SK-N-SH (cell line): ENCODE results near the gene TAF1A. TPM values are rescaled to one million over a fixed set of nuclear protein-coding genes. Genes with fewer than 3 reads are reported as not detected.
A peak's percentile ranks its signal among the peaks of the same experiment; 100 is the strongest.

ENCODE experiments used
- CTCF ChIA-PET: fragments of 300-600, 350-600 bp; formaldehyde crosslinking; extraction: SDS; loops from one replicate; lab custom pipeline; 2021; lab: Yijun Ruan, JAX
- POLR2A ChIA-PET: fragments of 350-600 bp; sonication (Branson Sonifier 250); formaldehyde crosslinking; extraction: SDS; loops from one replicate; lab custom pipeline; 2020; ENCODE audit warnings: antibody characterized with exemption, inconsistent platforms; lab: Yijun Ruan, JAX
- DNase-seq: peaks from one replicate; pipeline ENCODE4 v3.0.0; 2012
- H2AFZ ChIP-seq: fragments of 200-600 bp; sonication (generic); 2 replicates; pipeline ENCODE4 v1.8.1; 2016; ENCODE audit warnings: antibody characterized with exemption, mild to moderate bottlenecking, low read depth
- H3F3A ChIP-seq: fragments of 200-600 bp; sonication (generic); replicated peaks from 2 replicates; pipeline ENCODE3; 2016; ENCODE audit warnings: antibody characterized with exemption, mild to moderate bottlenecking; ENCODE audit not compliant: insufficient read depth
- H3K27ac ChIP-seq, 2 experiments: fragments of 200-500 bp in 1 of 2; fragments of 200-600 bp in 1 of 2; sonication (Bioruptor generic) in 1 of 2; sonication (generic), shearing (Covaris generic) in 1 of 2; 2 replicates each; pipeline versions ENCODE4 v1.5.1 to v1.6.1; 2014 to 2016; ENCODE audit warnings: low read depth in 2 of 2, inconsistent platforms in 1 of 2, low read length in 1 of 2, mild to moderate bottlenecking in 1 of 2, mixed read lengths in 1 of 2
- H3K27me3 ChIP-seq: fragments of 200-600 bp; sonication (generic), shearing (Covaris generic); 2 replicates; pipeline ENCODE4 v1.6.1; 2016; ENCODE audit warnings: mixed run types; ENCODE audit not compliant: insufficient read depth
- H3K36me3 ChIP-seq, 2 experiments: fragments of 200-500 bp in 1 of 2; fragments of 200-600 bp in 1 of 2; sonication (Bioruptor generic) in 1 of 2; sonication (generic) in 1 of 2; replicated peaks in 1 of 2; 2 replicates each; pipeline versions ENCODE3 to v1.5.1; 2014 to 2016; ENCODE audit warnings: low read length in 1 of 2, mild to moderate bottlenecking in 1 of 2; ENCODE audit not compliant: insufficient read depth in 2 of 2, control insufficient read depth in 1 of 2
- H3K4me1 ChIP-seq, 2 experiments: fragments of 200-500 bp in 1 of 2; fragments of 200-600 bp in 1 of 2; sonication (Bioruptor generic) in 1 of 2; sonication (generic), shearing (Covaris generic) in 1 of 2; 2 replicates each; pipeline versions ENCODE4 v1.5.1 to v1.6.1; 2014 to 2016; ENCODE audit warnings: low read depth in 1 of 2, low read length in 1 of 2, mixed run types in 1 of 2; ENCODE audit not compliant: insufficient read depth in 2 of 2, control insufficient read depth in 1 of 2
- H3K4me2 ChIP-seq: fragments of 200-600 bp; sonication (generic), shearing (Covaris generic); 2 replicates; pipeline ENCODE4 v1.6.1; 2017; ENCODE audit warnings: mixed run types
- H3K4me3 ChIP-seq, 2 experiments: fragments of 200-500 bp in 1 of 2; fragments of 200-600 bp in 1 of 2; sonication (Bioruptor generic) in 1 of 2; sonication (generic), shearing (Covaris generic) in 1 of 2; 2 replicates each; pipeline versions ENCODE4 v1.5.1 to v1.8.1; 2014 to 2016; ENCODE audit warnings: low read depth in 2 of 2, inconsistent platforms in 1 of 2, low read length in 1 of 2, mild to moderate bottlenecking in 1 of 2, mixed read lengths in 1 of 2, moderate library complexity in 1 of 2
- H3K79me2 ChIP-seq: fragments of 200-600 bp; sonication (generic); 2 replicates; pipeline ENCODE4 v1.8.1; 2017; ENCODE audit warnings: mild to moderate bottlenecking; ENCODE audit not compliant: insufficient read depth
- H3K9ac ChIP-seq: fragments of 200-600 bp; sonication (generic); 2 replicates; pipeline ENCODE4 v1.6.1; 2017; ENCODE audit warnings: mixed run types
- H3K9me2 ChIP-seq: fragments of 200-600 bp; sonication (generic); 2 replicates; pipeline ENCODE4 v1.6.1; 2017; ENCODE audit warnings: mixed run types
- H3K9me3 ChIP-seq: fragments of 200-600 bp; sonication (generic); 2 replicates; pipeline ENCODE4 v1.6.1; 2017; ENCODE audit warnings: mixed run types, mild to moderate bottlenecking, moderate library complexity
- H4K20me1 ChIP-seq: fragments of 200-600 bp; sonication (generic); 2 replicates; pipeline ENCODE4 v1.6.1; 2017; ENCODE audit warnings: mild to moderate bottlenecking, mixed run types; ENCODE audit not compliant: insufficient read depth
- EP300 ChIP-seq, 2 experiments: IDR thresholded peaks; 2 replicates each; pipeline versions ENCODE4 v1.4.0 to v1.6.1; 2012; ENCODE audit warnings: borderline replicate concordance in 1 of 2, low read depth in 1 of 2, low read length in 1 of 2
- FOXM1 ChIP-seq: IDR thresholded peaks from 2 replicates; pipeline ENCODE4 v1.4.0; 2012; ENCODE audit warnings: low read depth, mild to moderate bottlenecking
- GABPA ChIP-seq: IDR thresholded peaks from 2 replicates; pipeline ENCODE4 v1.4.0; 2012; ENCODE audit warnings: low read depth, mild to moderate bottlenecking
- GATA2 ChIP-seq: sonication (generic); formaldehyde crosslinking; IDR thresholded peaks from 2 replicates; pipeline ENCODE4 v1.5.0; 2020; ENCODE audit warnings: mild to moderate bottlenecking, missing genetic modification reagents
- MEF2A ChIP-seq: IDR thresholded peaks from 2 replicates; pipeline ENCODE4 v1.4.0; 2012; ENCODE audit warnings: low read depth, borderline replicate concordance
- NFIC ChIP-seq: IDR thresholded peaks from 2 replicates; pipeline ENCODE4 v1.4.0; 2012; ENCODE audit warnings: borderline replicate concordance
- REST ChIP-seq: IDR thresholded peaks from 2 replicates; pipeline ENCODE4 v1.6.1; 2012; ENCODE audit warnings: mild to moderate bottlenecking, low read depth, low read length, moderate library complexity
- RXRA ChIP-seq: IDR thresholded peaks from 2 replicates; pipeline ENCODE4 v1.4.0; 2012; ENCODE audit warnings: low read depth, mild to moderate bottlenecking, borderline replicate concordance
- SMC3 ChIP-seq: IDR thresholded peaks from 2 replicates; pipeline ENCODE4 v1.6.1; 2012; ENCODE audit warnings: low read depth, low read length, improper control_type of control experiment
- TAF1 ChIP-seq: IDR thresholded peaks from 2 replicates; pipeline ENCODE4 v1.6.1; 2012; ENCODE audit warnings: low read depth, mild to moderate bottlenecking, low read length, moderate library complexity, borderline replicate concordance
- TCF12 ChIP-seq: IDR thresholded peaks from 2 replicates; pipeline ENCODE4 v1.4.0; 2012
- YY1 ChIP-seq: IDR thresholded peaks from 2 replicates; pipeline ENCODE4 v1.4.0; 2012; ENCODE audit warnings: low read depth, mild to moderate bottlenecking
- ZBTB33 ChIP-seq: IDR thresholded peaks from 2 replicates; pipeline ENCODE4 v1.4.0; 2012; ENCODE audit warnings: low read depth, borderline replicate concordance
- WGBS: methylation state at CpG from one replicate; pipeline ENCODE4 v1.1.6; 2017; ENCODE audit warnings: low lambda C conversion rate; 5-methylcytosine and 5-hydroxymethylcytosine counted together
- polyA plus RNA-seq, 3 experiments: library from polyadenylated mRNA; depleted of rRNA; stranded (reverse); fragments of >200 nt; gene quantifications; 2 replicates each; pipeline ENCODE4 v1.2.3, GENCODE V29; 2012
- TF ChIP-seq, protein P1 (sequence below): fragments of 150-350 bp; IDR thresholded peaks from 2 replicates; pipeline ENCODE4 v1.6.1; 2017; ENCODE audit warnings: antibody characterized with exemption, low read length, low read depth, borderline replicate concordance
- TF ChIP-seq, protein P2 (sequence below): fragments of 200-600 bp; sonication (generic); IDR thresholded peaks from 2 replicates; pipeline ENCODE4 v1.6.1; 2017; ENCODE audit warnings: antibody characterized with exemption, mild to moderate bottlenecking, moderate library complexity
- TF ChIP-seq, protein P3 (sequence below): IDR thresholded peaks from 2 replicates; pipeline ENCODE4 v1.4.0; 2012; ENCODE audit warnings: low read depth

Gene TAF1A
- polyA plus RNA-seq, 1 of the 3 experiments (the other 2 are of a cell fraction) = 4.6 TPM

- H2AFZ ChIP-seq = peak overlapping the region; percentile 27
- H3K9me2 ChIP-seq = no peaks in the 10 kb centered on the region
- H3K4me3 ChIP-seq = no peak overlapping the region
- no peaks in the 10 kb centered on the region for H3F3A ChIP-seq
- H3K27ac ChIP-seq = peak overlapping the region in 1 of 2 experiments; percentile 36; a peak in 3 of 4 replicates
- no peaks in the 10 kb centered on the region for H3K36me3 ChIP-seq
- ChIA-PET CTCF (interaction anchor here (1.3 to 2.2 kb wide), 5 partner anchors 10 to 92 kb away, joined by 4 to 10 read pairs (median 6); no protein-coding TSS in a partner anchor), POLR2A (interaction anchor here (1.4 kb wide), 1 partner anchor 42 kb away, joined by 4 read pairs; the partner anchor contains the start of gene TAF1A)
- no peaks in the 10 kb centered on the region for H3K9me3 ChIP-seq
- H4K20me1 ChIP-seq = no peaks in the 10 kb centered on the region
- TF ChIP-seq, protein P1, sequence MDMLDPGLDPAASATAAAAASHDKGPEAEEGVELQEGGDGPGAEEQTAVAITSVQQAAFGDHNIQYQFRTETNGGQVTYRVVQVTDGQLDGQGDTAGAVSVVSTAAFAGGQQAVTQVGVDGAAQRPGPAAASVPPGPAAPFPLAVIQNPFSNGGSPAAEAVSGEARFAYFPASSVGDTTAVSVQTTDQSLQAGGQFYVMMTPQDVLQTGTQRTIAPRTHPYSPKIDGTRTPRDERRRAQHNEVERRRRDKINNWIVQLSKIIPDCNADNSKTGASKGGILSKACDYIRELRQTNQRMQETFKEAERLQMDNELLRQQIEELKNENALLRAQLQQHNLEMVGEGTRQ = no peak
- TF ChIP-seq, protein P2, sequence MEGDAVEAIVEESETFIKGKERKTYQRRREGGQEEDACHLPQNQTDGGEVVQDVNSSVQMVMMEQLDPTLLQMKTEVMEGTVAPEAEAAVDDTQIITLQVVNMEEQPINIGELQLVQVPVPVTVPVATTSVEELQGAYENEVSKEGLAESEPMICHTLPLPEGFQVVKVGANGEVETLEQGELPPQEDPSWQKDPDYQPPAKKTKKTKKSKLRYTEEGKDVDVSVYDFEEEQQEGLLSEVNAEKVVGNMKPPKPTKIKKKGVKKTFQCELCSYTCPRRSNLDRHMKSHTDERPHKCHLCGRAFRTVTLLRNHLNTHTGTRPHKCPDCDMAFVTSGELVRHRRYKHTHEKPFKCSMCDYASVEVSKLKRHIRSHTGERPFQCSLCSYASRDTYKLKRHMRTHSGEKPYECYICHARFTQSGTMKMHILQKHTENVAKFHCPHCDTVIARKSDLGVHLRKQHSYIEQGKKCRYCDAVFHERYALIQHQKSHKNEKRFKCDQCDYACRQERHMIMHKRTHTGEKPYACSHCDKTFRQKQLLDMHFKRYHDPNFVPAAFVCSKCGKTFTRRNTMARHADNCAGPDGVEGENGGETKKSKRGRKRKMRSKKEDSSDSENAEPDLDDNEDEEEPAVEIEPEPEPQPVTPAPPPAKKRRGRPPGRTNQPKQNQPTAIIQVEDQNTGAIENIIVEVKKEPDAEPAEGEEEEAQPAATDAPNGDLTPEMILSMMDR = no peak; the same call in 1 of the 2 replicates
- no peak for TF ChIP-seq GABPA
- no peak for TF ChIP-seq FOXM1
- TF ChIP-seq, protein P3, sequence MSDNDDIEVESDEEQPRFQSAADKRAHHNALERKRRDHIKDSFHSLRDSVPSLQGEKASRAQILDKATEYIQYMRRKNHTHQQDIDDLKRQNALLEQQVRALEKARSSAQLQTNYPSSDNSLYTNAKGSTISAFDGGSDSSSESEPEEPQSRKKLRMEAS = no peak; the same call in 1 of the 2 replicates
- no peak for TF ChIP-seq SMC3
- TF ChIP-seq TCF12 = no peak
- TF ChIP-seq REST = no peak
- TF ChIP-seq NFIC = no peak
- TF ChIP-seq MEF2A = no peak
- no peak for TF ChIP-seq GATA2 (CRISPR knock-in tag)
- TF ChIP-seq EP300 (IDR thresholded peaks at IDR 0.05; ENCODE audit: borderline replicate concordance in 1 of 2, low read depth in 1 of 2, low read length in 1 of 2) = no peak
- TF ChIP-seq RXRA = no peak
- no peak for TF ChIP-seq YY1
- no peak for TF ChIP-seq TAF1
- TF ChIP-seq ZBTB33 = no peak
- H3K27me3 ChIP-seq = no peaks in the 10 kb centered on the region
- DNase-seq = no peak
- H3K79me2 ChIP-seq = no peaks in the 10 kb centered on the region
- WGBS = 31% methylated on average over 8 of the region's 8 CpGs
- H3K4me2 ChIP-seq = peak overlapping the region; percentile 66
- no peak overlapping the region for H3K9ac ChIP-seq
- H3K4me1 ChIP-seq = peaks cover 0 to 19% of the 10 kb centered on the region in 2 experiments; a peak in 1 of 4 replicates
Measured at GRCh38 chr1:222547260-222547614, 42.5 kb downstream of the TAF1A start.
